Measurements from ENCODE around the gene MCHR2. TPM values are rescaled to one million over a fixed set of nuclear protein-coding genes. Genes with fewer than 3 reads are reported as not detected.

The MCHR2 gene
- polyA plus RNA-seq, 1 donor (not counting 4 experiments of a cell fraction or from before 2014, with no cell fraction given), result not detected

DNA sequence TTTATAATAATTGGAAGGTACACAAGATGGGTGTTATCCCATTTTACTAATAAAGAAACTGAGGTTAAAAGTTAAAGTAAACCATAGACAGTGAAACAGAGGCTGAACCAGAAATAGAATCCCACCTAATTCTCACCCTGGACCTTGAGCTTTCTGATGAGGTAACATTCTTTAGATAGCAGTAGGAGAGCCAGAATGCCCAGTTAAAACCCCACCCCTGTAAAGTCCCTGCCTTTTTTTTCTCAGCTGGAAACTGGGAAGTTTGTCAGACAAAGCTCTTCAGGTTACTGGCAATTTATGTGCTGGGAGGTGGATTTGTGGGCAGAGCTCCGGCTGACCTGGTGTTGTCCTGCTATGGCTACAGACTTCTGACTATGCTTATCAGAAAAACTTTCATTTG is 1.9 kb upstream of the MCHR2 start:
- H2AFZ ChIP-seq (ENCODE audit: control insufficient read depth, low read length), result no peak overlapping the region
- DNase-seq (ENCODE audit: low read depth, low spot score) (no peak), FAIRE-seq (no peak)
- H3K79me2 ChIP-seq (ENCODE audit: control insufficient read depth, insufficient read depth, low read length), result no peaks in the 10 kb centered on the region
- H3K4me1 ChIP-seq (ENCODE audit: control insufficient read depth, extremely low read depth, insufficient read depth, low read length), result peaks cover 6% of the 10 kb centered on the region
- no peak overlapping the region for H3K4me2 ChIP-seq (ENCODE audit: control insufficient read depth, extremely low read depth, insufficient read depth, low read depth, low read length)
- H4K20me1 ChIP-seq (ENCODE audit: control insufficient read depth, extremely low read depth, insufficient read depth, low read length), result no peaks in the 10 kb centered on the region
- H3K27ac ChIP-seq (ENCODE audit: control insufficient read depth, insufficient read depth, low read length), result no peak overlapping the region
- no peak for TF ChIP-seq EZH2 (IDR thresholded peaks at IDR 0.05; ENCODE audit: low read length)
- TF ChIP-seq, protein P1, sequence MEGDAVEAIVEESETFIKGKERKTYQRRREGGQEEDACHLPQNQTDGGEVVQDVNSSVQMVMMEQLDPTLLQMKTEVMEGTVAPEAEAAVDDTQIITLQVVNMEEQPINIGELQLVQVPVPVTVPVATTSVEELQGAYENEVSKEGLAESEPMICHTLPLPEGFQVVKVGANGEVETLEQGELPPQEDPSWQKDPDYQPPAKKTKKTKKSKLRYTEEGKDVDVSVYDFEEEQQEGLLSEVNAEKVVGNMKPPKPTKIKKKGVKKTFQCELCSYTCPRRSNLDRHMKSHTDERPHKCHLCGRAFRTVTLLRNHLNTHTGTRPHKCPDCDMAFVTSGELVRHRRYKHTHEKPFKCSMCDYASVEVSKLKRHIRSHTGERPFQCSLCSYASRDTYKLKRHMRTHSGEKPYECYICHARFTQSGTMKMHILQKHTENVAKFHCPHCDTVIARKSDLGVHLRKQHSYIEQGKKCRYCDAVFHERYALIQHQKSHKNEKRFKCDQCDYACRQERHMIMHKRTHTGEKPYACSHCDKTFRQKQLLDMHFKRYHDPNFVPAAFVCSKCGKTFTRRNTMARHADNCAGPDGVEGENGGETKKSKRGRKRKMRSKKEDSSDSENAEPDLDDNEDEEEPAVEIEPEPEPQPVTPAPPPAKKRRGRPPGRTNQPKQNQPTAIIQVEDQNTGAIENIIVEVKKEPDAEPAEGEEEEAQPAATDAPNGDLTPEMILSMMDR (optimal IDR thresholded peaks at IDR 0.05 in 1 of 3, IDR thresholded peaks at IDR 0.05 in 1 of 3, conservative IDR thresholded peaks at IDR 0.05 in 1 of 3; ENCODE audit: extremely low read depth in 1 of 3, insufficient read depth in 2 of 3, low read length in 3 of 3), result no peak
- H3K4me3 ChIP-seq (ENCODE audit: control insufficient read depth in 2 of 3, extremely low read depth in 1 of 3, insufficient read depth in 2 of 3, low read depth in 1 of 3, low read length in 3 of 3), result no peak overlapping the region
- H3K27me3 ChIP-seq (ENCODE audit: control insufficient read depth, extremely low read depth, insufficient read depth, low read length), result peaks cover 27% of the 10 kb centered on the region
- H3K9me1 ChIP-seq (ENCODE audit: control insufficient read depth, extremely low read depth, insufficient read depth, low read length), result no peaks in the 10 kb centered on the region
- no peak overlapping the region for H3K9ac ChIP-seq (ENCODE audit: control insufficient read depth, extremely low read depth, insufficient read depth, low read length)
- H3K9me3 ChIP-seq (ENCODE audit: control insufficient read depth, low read depth, low read length), result no peaks in the 10 kb centered on the region
- dilution Hi-C loops (cut with MboI; ENCODE audit: extremely low pct_ligation_motif_present, low sequenced_read_pairs), result no loop called here
- H3K36me3 ChIP-seq (ENCODE audit: control insufficient read depth in 2 of 2, extremely low read depth in 1 of 2, insufficient read depth in 2 of 2, low read length in 2 of 2), result no peaks in the 10 kb centered on the region

DNA sequence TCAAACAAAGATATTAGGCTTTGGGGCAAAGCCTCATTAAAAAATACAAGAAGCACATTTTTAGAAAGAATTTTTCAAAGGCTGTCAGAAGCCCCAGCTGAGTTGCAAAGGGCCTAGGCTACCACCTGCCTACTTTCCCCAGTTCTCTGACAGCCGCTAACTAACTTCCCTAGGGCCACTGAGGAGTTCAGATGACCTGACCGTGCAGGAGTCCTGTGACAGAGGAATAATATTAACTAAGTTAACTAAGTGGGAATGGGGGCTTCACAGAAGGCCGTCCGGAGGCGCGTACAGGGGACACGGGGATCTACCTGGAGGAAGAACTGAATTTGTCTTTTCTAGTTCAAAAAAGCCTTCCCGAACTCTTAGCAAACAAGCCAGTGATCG is 884 bp downstream of the MCHR2 start:
- no peak for FAIRE-seq
- dilution Hi-C loops (cut with MboI; ENCODE audit: extremely low pct_ligation_motif_present, low sequenced_read_pairs), result no loop called here
- H3K79me2 ChIP-seq (ENCODE audit: control insufficient read depth, insufficient read depth, low read length), result no peaks in the 10 kb centered on the region
- no peak for DNase-seq (ENCODE audit: low read depth, low spot score)
- H3K36me3 ChIP-seq (ENCODE audit: control insufficient read depth in 2 of 2, extremely low read depth in 1 of 2, insufficient read depth in 2 of 2, low read length in 2 of 2), result no peaks in the 10 kb centered on the region
- peaks cover 6% of the 10 kb centered on the region for H3K4me1 ChIP-seq (ENCODE audit: control insufficient read depth, extremely low read depth, insufficient read depth, low read length)
- no peak overlapping the region for H3K9ac ChIP-seq (ENCODE audit: control insufficient read depth, extremely low read depth, insufficient read depth, low read length)
- H3K4me3 ChIP-seq (ENCODE audit: control insufficient read depth in 2 of 3, extremely low read depth in 1 of 3, insufficient read depth in 2 of 3, low read depth in 1 of 3, low read length in 3 of 3), result no peak overlapping the region
- H3K9me3 ChIP-seq (ENCODE audit: control insufficient read depth, low read depth, low read length), result no peaks in the 10 kb centered on the region
- TF ChIP-seq, protein P1 (optimal IDR thresholded peaks at IDR 0.05 in 1 of 3, IDR thresholded peaks at IDR 0.05 in 1 of 3, conservative IDR thresholded peaks at IDR 0.05 in 1 of 3; ENCODE audit: extremely low read depth in 1 of 3, insufficient read depth in 2 of 3, low read length in 3 of 3), result no peak
- H3K9me1 ChIP-seq (ENCODE audit: control insufficient read depth, extremely low read depth, insufficient read depth, low read length), result no peaks in the 10 kb centered on the region
- H3K27ac ChIP-seq (ENCODE audit: control insufficient read depth, insufficient read depth, low read length), result no peak overlapping the region
- peaks cover 27% of the 10 kb centered on the region for H3K27me3 ChIP-seq (ENCODE audit: control insufficient read depth, extremely low read depth, insufficient read depth, low read length)
- no peaks in the 10 kb centered on the region for H4K20me1 ChIP-seq (ENCODE audit: control insufficient read depth, extremely low read depth, insufficient read depth, low read length)
- no peak overlapping the region for H2AFZ ChIP-seq (ENCODE audit: control insufficient read depth, low read length)
- H3K4me2 ChIP-seq (ENCODE audit: control insufficient read depth, extremely low read depth, insufficient read depth, low read depth, low read length), result peak overlapping the region; percentile 46

Data from keratinocyte (primary cell).